ENCODE measurements around the gene SRGAP3. TPM values are rescaled to one million over a fixed set of nuclear protein-coding genes. Genes with fewer than 3 reads are reported as not detected.

The SRGAP3 gene
- total and polyA plus RNA-seq, 2 experiments from 2014 or later = 6.0 to 15.7 TPM

- H3K27ac ChIP-seq = no peak overlapping the region
- H3K4me3 ChIP-seq = no peak overlapping the region
- no peak for DNase-seq (ENCODE audit: low read depth in 1 of 2, low spot score in 1 of 2)
- no peaks in the 10 kb centered on the region for H3K36me3 ChIP-seq
- H3K27me3 ChIP-seq = peaks cover 19% of the 10 kb centered on the region
- H3K9me3 ChIP-seq (ENCODE audit: low read depth) = no peaks in the 10 kb centered on the region
- no peak for TF ChIP-seq CTCF (IDR thresholded peaks at IDR 0.05; ENCODE audit: low read depth, low read length)
- H3K4me1 ChIP-seq (ENCODE audit: low read depth) = peaks cover 10% of the 10 kb centered on the region
Measured at GRCh38 chr3:9188583-9188982, 60.9 kb downstream of the SRGAP3 start.

- peaks cover 14% of the 10 kb centered on the region for H3K4me1 ChIP-seq (ENCODE audit: low read depth)
- H3K27me3 ChIP-seq = peaks cover 14% of the 10 kb centered on the region
- no peaks in the 10 kb centered on the region for H3K36me3 ChIP-seq
- no peak for DNase-seq (ENCODE audit: low read depth in 1 of 2, low spot score in 1 of 2)
- H3K9me3 ChIP-seq (ENCODE audit: low read depth) = no peaks in the 10 kb centered on the region
- H3K4me3 ChIP-seq = no peak overlapping the region
- no peak for TF ChIP-seq CTCF (IDR thresholded peaks at IDR 0.05; ENCODE audit: low read depth, low read length)
- no peak overlapping the region for H3K27ac ChIP-seq
Measured at GRCh38 chr3:9185701-9186100, 63.7 kb downstream of the SRGAP3 start.

- TF ChIP-seq CTCF (IDR thresholded peaks at IDR 0.05; ENCODE audit: low read depth, low read length) = no peak
- H3K4me1 ChIP-seq (ENCODE audit: low read depth) = peaks cover 14% of the 10 kb centered on the region
- DNase-seq (ENCODE audit: low read depth in 1 of 2, low spot score in 1 of 2) = no peak
- no peak overlapping the region for H3K27ac ChIP-seq
- H3K27me3 ChIP-seq = peaks cover 10% of the 10 kb centered on the region
- H3K36me3 ChIP-seq = no peaks in the 10 kb centered on the region
- no peak overlapping the region for H3K4me3 ChIP-seq
- H3K9me3 ChIP-seq (ENCODE audit: low read depth) = no peaks in the 10 kb centered on the region
Measured at GRCh38 chr3:9185046-9185445, 64.4 kb downstream of the SRGAP3 start.

GRCh38 chr3:9184461-9184835 lies 65.0 kb downstream of the SRGAP3 start:
- TF ChIP-seq CTCF (IDR thresholded peaks at IDR 0.05; ENCODE audit: low read depth, low read length) = no peak
- peaks cover 10% of the 10 kb centered on the region for H3K27me3 ChIP-seq
- H3K36me3 ChIP-seq = no peaks in the 10 kb centered on the region
- no peaks in the 10 kb centered on the region for H3K9me3 ChIP-seq (ENCODE audit: low read depth)
- no peak for DNase-seq (ENCODE audit: low read depth in 1 of 2, low spot score in 1 of 2)
- no peak overlapping the region for H3K27ac ChIP-seq
- no peak overlapping the region for H3K4me3 ChIP-seq
- peaks cover 14% of the 10 kb centered on the region for H3K4me1 ChIP-seq (ENCODE audit: low read depth)

GRCh38 chr3:9183811-9184460 lies 65.5 kb downstream of the SRGAP3 start:
- Histone ChIP-seq H3K9me3 (ENCODE audit: low read depth) (no peaks in the 10 kb centered on the region), H3K4me3 (no peak overlapping the region), H3K4me1 (ENCODE audit: low read depth) (peaks cover 14% of the 10 kb centered on the region), H3K27ac (no peak overlapping the region), H3K27me3 (peaks cover 10% of the 10 kb centered on the region), H3K36me3 (no peaks in the 10 kb centered on the region)
- TF ChIP-seq CTCF (IDR thresholded peaks at IDR 0.05; ENCODE audit: low read depth, low read length) = no peak
- peak in 1 of 2 donors; percentile 68 for DNase-seq (ENCODE audit: low read depth in 1 of 2, low spot score in 1 of 2)
